Colon (tissue), 2 donors: ENCODE data around the gene ICA1L.

Experiments
- FAIRE-seq: peaks from 2 replicates; lab custom pipeline; 2012; peaks lifted over from hg19 to GRCh38; lab: Jason Lieb, UNC
- donor health status: control.
- donor health status: control.

ICA1L gene

GRCh38 chr2:202736826-202737225 is 134.7 kb downstream of the ICA1L start:
- no peak for FAIRE-seq

- FAIRE-seq: no peak
Measured at GRCh38 chr2:202726070-202726469, 145.5 kb downstream of the ICA1L start.

- FAIRE-seq: no peak
Measured at GRCh38 chr2:202723746-202724145, 147.8 kb downstream of the ICA1L start.
